T-cell (primary cell): ENCODE measurements around the gene HENMT1. TPM values are rescaled to one million over a fixed set of nuclear protein-coding genes. Genes with fewer than 3 reads are reported as not detected.
"Not testable (repeated sequence)": the region's sequence is repeated elsewhere in the genome, so short reads cannot be mapped to it uniquely, and the experiment has no call there.

ENCODE experiments used
- ATAC-seq, 4 experiments: fragments of 200-7000 bp in 3 of 4; fragments of 150-1000 bp in 1 of 4; cut with Tn5 transposase; replicated peaks in 1 of 4; 1 replicate in 3 of 4; 2 replicates in 1 of 4; pipeline ENCODE4 v1.10.0; 2021; ENCODE audit warnings: moderate library complexity in 3 of 4, mild to moderate bottlenecking in 2 of 4, moderate number of reproducible peaks in 1 of 4
- CTCF ChIA-PET, 2 donors: fragments of 300-600 bp; sonication (Branson Sonifier 250); formaldehyde crosslinking; loops; one replicate each; lab custom pipeline; 2022; ENCODE audit warnings: antibody characterized with exemption in 2 of 2; lab: Charles Lee
- POLR2A ChIA-PET, 2 donors: fragments of 300-600 bp; sonication (Branson Sonifier 250); formaldehyde crosslinking; loops; one replicate each; lab custom pipeline; 2022; ENCODE audit warnings: antibody characterized with exemption in 2 of 2; lab: Charles Lee
- DNase-seq, 35 experiments: peaks; one replicate each; pipeline versions ENCODE4 v3.0.0 to v3.0.0-alpha.2; 2013 to 2023
- H3K27ac ChIP-seq: one replicate; pipeline ENCODE4 v1.5.1; 2013; ENCODE audit warnings: low read length
- H3K27me3 ChIP-seq, 2 experiments: replicated peaks in 1 of 2; 1 replicate in 1 of 2; 2 replicates in 1 of 2; pipeline versions ENCODE4 v1.6.1 to v1.7.0; 2013; ENCODE audit warnings: low read length in 1 of 2, mixed read lengths in 1 of 2; ENCODE audit not compliant: control insufficient read depth in 2 of 2, insufficient read depth in 2 of 2; ENCODE audit errors: extremely low read depth in 1 of 2
- H3K36me3 ChIP-seq, 2 donors: 1 replicate in 1 of 2; 2 replicates in 1 of 2; pipeline versions ENCODE4 v1.6.1 to v1.7.0; 2013; ENCODE audit warnings: low read length in 1 of 2; ENCODE audit not compliant: control insufficient read depth in 2 of 2, insufficient read depth in 1 of 2; ENCODE audit errors: extremely low read depth in 1 of 2
- H3K4me1 ChIP-seq, 2 experiments: 1 replicate in 1 of 2; 2 replicates in 1 of 2; pipeline versions ENCODE4 v1.6.1 to v1.7.0; 2013; ENCODE audit warnings: low read length in 2 of 2, mixed read lengths in 1 of 2; ENCODE audit not compliant: insufficient read depth in 2 of 2, control insufficient read depth in 1 of 2; ENCODE audit errors: extremely low read depth in 1 of 2
- H3K4me3 ChIP-seq, 2 donors: 1 replicate in 1 of 2; 2 replicates in 1 of 2; pipeline versions ENCODE4 v1.5.1 to v1.7.0; 2013; ENCODE audit warnings: mild to moderate bottlenecking in 2 of 2, low read length in 1 of 2, moderate library complexity in 1 of 2; ENCODE audit not compliant: control insufficient read depth in 1 of 2; ENCODE audit errors: extremely low read depth in 1 of 2
- H3K9me3 ChIP-seq: 2 replicates; pipeline ENCODE4 v1.7.0; 2013
- H3K27ac Mint-ChIP-seq, 2 donors: one replicate each; pipeline ENCODE4 v1.8.0; 2020 to 2021; ENCODE audit warnings: mild to moderate bottlenecking in 2 of 2, mixed read lengths in 2 of 2
- H3K27me3 Mint-ChIP-seq, 2 donors: one replicate each; pipeline ENCODE4 v1.8.0; 2021 to 2022; ENCODE audit warnings: mixed read lengths in 2 of 2
- H3K36me3 Mint-ChIP-seq: one replicate; pipeline ENCODE4 v1.8.0; 2021; ENCODE audit warnings: mixed read lengths
- H3K4me1 Mint-ChIP-seq, 3 donors: one replicate each; pipeline ENCODE4 v1.8.0; 2020 to 2022; ENCODE audit warnings: mixed read lengths in 3 of 3, mild to moderate bottlenecking in 1 of 3
- H3K4me3 Mint-ChIP-seq, 3 donors: one replicate each; pipeline ENCODE4 v1.8.0; 2020 to 2022; ENCODE audit warnings: mild to moderate bottlenecking in 3 of 3, mixed read lengths in 3 of 3, moderate library complexity in 3 of 3
- H3K9me3 Mint-ChIP-seq, 3 donors: one replicate each; pipeline ENCODE4 v1.8.0; 2020 to 2022; ENCODE audit warnings: mixed read lengths in 3 of 3
- WGBS: methylation state at CpG from one replicate; pipeline ENCODE4 v1.1.5; 2013; ENCODE audit warnings: missing lambda C conversion rate; ENCODE audit not compliant: insufficient coverage; 5-methylcytosine and 5-hydroxymethylcytosine counted together
- total RNA-seq, 35 experiments: library from RNA in 6 of 35; stranded (reverse) in 6 of 35; fragments of 120-200 nt in 1 of 35; gene quantifications; one replicate each; pipeline versions ENCODE4 v1.2.1 to v1.2.4 and lab custom pipeline; 2013 to 2026

Gene HENMT1
- total RNA-seq, 5 donors from 2014 or later (not counting 1 experiment from before 2014, with no cell fraction given) = 11.0 to 20.2 (median 16.0) TPM

DNA sequence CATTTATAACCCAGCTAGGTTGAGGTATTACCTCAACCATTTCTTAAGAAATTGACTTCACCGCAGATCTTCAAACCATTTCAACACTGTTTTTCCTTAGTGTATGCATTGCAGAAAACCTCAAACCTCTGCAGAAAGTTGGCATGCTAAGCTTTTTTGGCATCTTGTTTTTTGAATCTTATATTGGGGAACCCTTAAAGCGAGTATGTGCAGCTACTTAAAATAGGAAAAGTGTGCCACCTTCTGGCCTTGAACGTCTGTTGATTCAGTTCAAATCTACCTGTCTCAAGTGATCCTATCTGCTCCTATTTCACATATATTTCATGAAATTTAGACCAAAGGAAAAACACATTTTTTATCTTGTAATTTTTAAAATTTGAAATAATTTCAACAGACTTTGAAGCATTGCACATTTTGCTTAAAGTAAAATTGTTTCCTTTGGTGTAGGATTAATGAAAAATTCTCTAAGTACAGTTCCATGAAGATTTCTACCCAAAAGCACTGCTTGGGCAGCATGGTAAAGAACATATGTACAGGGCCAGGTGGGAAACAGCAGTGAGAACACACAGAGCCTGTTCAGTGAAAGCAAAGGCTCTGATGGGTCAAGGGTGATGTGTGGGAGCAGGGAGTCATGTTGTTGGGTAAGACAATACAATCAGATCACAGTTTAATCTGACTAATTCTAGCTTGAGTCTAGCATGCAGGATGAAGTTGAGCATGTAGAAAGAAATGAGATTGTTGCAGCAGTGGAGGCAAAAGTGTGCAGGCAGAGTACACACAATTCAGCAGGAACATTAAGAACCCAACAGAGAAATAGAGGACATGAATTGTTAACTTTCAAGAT is 17.2 kb downstream of the HENMT1 start:
- peak overlapping the region in 2 of 3 donors; percentile 5 to 58 for H3K4me3 Mint-ChIP-seq

DNA sequence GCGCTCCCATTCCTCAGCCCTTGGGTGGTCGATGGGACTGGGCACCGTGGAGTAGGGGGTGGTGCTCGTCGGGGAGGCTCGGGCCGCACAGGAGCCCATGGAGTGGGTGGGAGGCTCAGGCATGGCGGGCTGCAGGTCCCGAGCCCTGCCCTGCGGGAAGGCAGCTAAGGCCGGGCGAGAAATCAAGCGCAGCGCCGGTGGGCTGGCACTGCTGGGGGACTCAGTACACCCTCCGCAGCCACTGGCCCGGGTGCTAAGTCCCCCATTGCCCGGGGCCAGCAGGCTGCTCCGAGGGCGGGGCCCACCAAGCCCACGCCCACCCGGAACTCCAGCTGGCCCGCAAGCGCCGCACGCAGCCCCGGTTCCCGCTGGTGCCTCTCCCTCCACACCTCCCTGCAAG is 20.0 kb downstream of the HENMT1 start:
- ChIA-PET CTCF (interaction anchor here (0.6 to 0.9 kb wide), 3 partner anchors 52 to 185 kb away, joined by 3 to 8 read pairs (median 7); partner anchors contain the start of gene PRPF38B (in 1 of the 2)), POLR2A (interaction anchor here in 1 of 2 donors (0.6 kb wide), 1 partner anchor 52 kb away, joined by 3 read pairs; no protein-coding TSS in a partner anchor)
- H3K4me3 ChIP-seq, DNase-seq, H3K27me3 ChIP-seq, H3K4me3 Mint-ChIP-seq, ATAC-seq, H3K36me3 Mint-ChIP-seq, H3K36me3 ChIP-seq, H3K9me3 Mint-ChIP-seq, H3K27ac ChIP-seq, H3K27me3 Mint-ChIP-seq, H3K9me3 ChIP-seq, H3K27ac Mint-ChIP-seq: not testable (repeated sequence)
- H3K4me1 Mint-ChIP-seq = peaks cover 49 to 54% (median 52%) of the 10 kb centered on the region in 3 donors
- WGBS = 100% methylated on average over 9 of the region's 28 CpGs
- peaks cover 32 to 38% of the 10 kb centered on the region in 2 experiments for H3K4me1 ChIP-seq

More for the DNA sequence above, 17.2 kb downstream of the HENMT1 start:
- H3K9me3 ChIP-seq = no peaks in the 10 kb centered on the region
- Mint-ChIP-seq H3K27ac (peak overlapping the region; percentile 99), H3K36me3 (peaks cover 17% of the 10 kb centered on the region), H3K27me3 (no peaks in the 10 kb centered on the region), H3K4me1 (peaks cover 76 to 78% (median 78%) of the 10 kb centered on the region in 3 donors), H3K9me3 (peaks cover 0 to 6% (median 6%) of the 10 kb centered on the region in 3 donors)
- ATAC-seq = peak; percentile 15 to 37 (median 28)
- H3K4me1 ChIP-seq = peaks cover 45 to 62% of the 10 kb centered on the region in 2 experiments
- no peak overlapping the region for H3K4me3 ChIP-seq
- no peaks in the 10 kb centered on the region for H3K27me3 ChIP-seq
- peaks cover 0 to 3% of the 10 kb centered on the region in 2 donors for H3K36me3 ChIP-seq
- POLR2A ChIA-PET = interaction anchor here (0.6 to 3.8 kb wide), 4 partner anchors 16 to 84 kb away, joined by 3 to 45 read pairs (median 4); partner anchors contain the start of genes EEIG2 (in 1 of the 2) and HENMT1 (in 1 of the 2)
- H3K27ac ChIP-seq = peak overlapping the region; percentile 97
- 0% methylated on average over 2 of the region's 3 CpGs for WGBS
- DNase-seq = peak in 29 of 35 experiments; percentile 18 to 84 (median 47)
- CTCF ChIA-PET = interaction anchor here (0.6 to 5.2 kb wide), 23 partner anchors 8 to 443 kb away, joined by 3 to 58 read pairs (median 4); partner anchors contain the start of genes EEIG2 (in 2 of the 2), PRPF38B (in 2 of the 2), HENMT1 (in 1 of the 2) and SLC25A24 (in 1 of the 2)

DNA sequence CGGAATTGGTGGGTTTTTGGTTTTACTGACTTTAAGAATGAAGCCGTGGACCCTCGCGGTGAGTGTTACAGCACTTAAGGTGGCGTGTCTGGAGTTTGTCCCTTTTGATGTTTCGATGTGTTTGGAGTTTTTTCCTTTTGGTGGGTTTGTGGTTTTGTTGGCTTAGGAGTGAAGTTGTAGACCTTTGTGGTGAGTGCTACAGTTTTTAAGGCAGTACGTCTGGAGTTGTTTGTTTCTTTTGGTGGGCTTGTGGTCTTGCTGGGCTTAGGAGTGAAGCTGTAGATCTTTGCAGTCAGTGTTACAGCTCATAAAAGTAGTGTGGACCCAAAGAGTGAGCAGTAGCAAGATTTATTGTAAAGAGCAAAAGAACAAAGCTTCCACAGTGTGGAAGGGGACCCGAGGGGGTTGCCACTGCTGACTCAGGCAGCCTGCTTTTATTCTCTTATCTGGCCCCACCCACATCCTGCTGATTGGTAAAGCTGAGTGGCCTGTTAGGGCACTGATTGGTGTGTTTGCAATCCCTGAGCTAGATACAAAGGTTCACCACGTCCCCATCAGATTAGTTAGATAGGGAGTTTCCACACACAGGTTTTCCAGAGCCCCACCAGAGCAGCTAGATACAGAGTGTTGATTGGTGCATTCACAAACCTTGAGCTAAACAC is 20.9 kb downstream of the HENMT1 start:
- H3K27me3 ChIP-seq = no peaks in the 10 kb centered on the region
- Mint-ChIP-seq H3K4me1 (peaks cover 41 to 46% (median 43%) of the 10 kb centered on the region in 3 donors), H3K9me3 (no peaks in the 10 kb centered on the region), H3K36me3 (peaks cover 18% of the 10 kb centered on the region), H3K27ac (peak overlapping the region; percentile 45 to 86), H3K27me3 (no peaks in the 10 kb centered on the region), H3K4me3 (peak overlapping the region in 2 of 3 donors; percentile 29 to 50)
- H3K27ac ChIP-seq = no peak overlapping the region
- H3K4me1 ChIP-seq = peaks cover 25 to 30% of the 10 kb centered on the region in 2 experiments
- CTCF ChIA-PET = interaction anchor here (0.6 to 0.9 kb wide), 4 partner anchors 51 to 488 kb away, joined by 3 to 9 read pairs (median 5); partner anchors contain the start of gene PRPF38B (in 1 of the 2)
- POLR2A ChIA-PET = interaction anchor here in 1 of 2 donors (0.6 kb wide), 1 partner anchor 53 kb away, joined by 3 read pairs; no protein-coding TSS in a partner anchor
- ATAC-seq = peak in 1 of 4 experiments; percentile 29
- no peak overlapping the region for H3K4me3 ChIP-seq
- H3K9me3 ChIP-seq = no peaks in the 10 kb centered on the region
- peaks cover 0 to 2% of the 10 kb centered on the region in 2 donors for H3K36me3 ChIP-seq
- DNase-seq = peak in 32 of 35 experiments; percentile 11 to 74 (median 44)
- no CpG with 5 or more reads among the region's 9 CpGs for WGBS

DNA sequence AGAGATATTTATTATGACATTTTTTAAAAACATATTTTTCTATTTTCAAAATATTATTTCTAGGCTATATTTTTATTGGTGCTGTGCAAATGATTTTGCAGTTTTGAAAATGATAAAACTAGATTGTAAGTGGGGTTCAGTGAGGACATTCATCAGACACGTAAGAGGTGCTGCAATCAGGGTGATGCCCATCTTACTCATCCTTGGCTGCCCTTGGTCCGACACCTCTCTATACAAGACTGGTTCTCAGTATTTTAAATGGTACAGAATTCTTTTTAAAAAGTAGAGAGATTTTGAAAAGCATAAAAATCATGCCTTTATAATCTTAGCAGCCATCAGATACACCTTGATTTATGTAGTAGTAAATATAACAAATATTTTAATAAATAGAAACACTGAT is 24.0 kb downstream of the HENMT1 start:
- Mint-ChIP-seq H3K4me1 (peaks cover 12 to 17% (median 16%) of the 10 kb centered on the region in 3 donors), H3K27me3 (no peaks in the 10 kb centered on the region), H3K36me3 (peaks cover 39% of the 10 kb centered on the region), H3K4me3 (no peak overlapping the region), H3K9me3 (no peaks in the 10 kb centered on the region), H3K27ac (peak overlapping the region in 1 of 2 donors; percentile 39)
- no CpG with 5 or more reads among the region's 2 CpGs for WGBS
- Histone ChIP-seq H3K9me3 (no peaks in the 10 kb centered on the region), H3K27me3 (no peaks in the 10 kb centered on the region), H3K27ac (no peak overlapping the region), H3K4me3 (no peak overlapping the region), H3K4me1 (peaks cover 3 to 7% of the 10 kb centered on the region in 2 experiments), H3K36me3 (peaks cover 0 to 6% of the 10 kb centered on the region in 2 donors)
- DNase-seq (no peak), ATAC-seq (no peak)
- POLR2A ChIA-PET = no interaction called here
- CTCF ChIA-PET = no interaction called here

DNA sequence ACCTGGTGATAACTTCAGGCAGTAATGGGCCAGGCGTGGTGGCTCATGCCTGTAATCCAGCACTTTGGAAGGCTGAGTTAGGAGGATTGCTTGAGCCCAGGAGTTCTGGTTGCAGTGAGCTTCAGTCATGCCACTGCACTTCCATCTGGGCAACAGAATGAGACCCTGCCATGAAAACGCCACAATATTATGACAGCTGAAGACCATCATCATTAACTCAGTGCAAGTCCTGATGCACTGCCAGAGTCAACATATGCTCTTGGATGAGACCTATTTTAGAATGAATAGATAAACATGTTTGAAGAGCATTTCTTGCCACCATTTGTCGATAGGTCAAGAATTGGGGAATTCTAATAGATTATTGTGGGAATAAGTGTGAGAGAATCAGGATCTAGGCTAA is 26.4 kb downstream of the HENMT1 start:
- H3K27ac ChIP-seq = no peak overlapping the region
- no peak overlapping the region for H3K27ac Mint-ChIP-seq
- 89% methylated on average over 1 of the region's 3 CpGs for WGBS

More for the DNA sequence above, 26.4 kb downstream of the HENMT1 start:
- H3K9me3 ChIP-seq = no peaks in the 10 kb centered on the region
- POLR2A ChIA-PET = no interaction called here
- peaks cover 2 to 3% (median 2%) of the 10 kb centered on the region in 3 donors for H3K4me1 Mint-ChIP-seq
- no peak overlapping the region for H3K4me3 ChIP-seq
- peaks cover 46% of the 10 kb centered on the region for H3K36me3 Mint-ChIP-seq
- H3K4me3 Mint-ChIP-seq = no peak overlapping the region
- ATAC-seq (no peak), DNase-seq (no peak)
- CTCF ChIA-PET = no interaction called here
- no peaks in the 10 kb centered on the region for H3K27me3 ChIP-seq
- H3K9me3 Mint-ChIP-seq = no peaks in the 10 kb centered on the region
- no peaks in the 10 kb centered on the region for H3K4me1 ChIP-seq
- peaks cover 0 to 15% of the 10 kb centered on the region in 2 donors for H3K36me3 ChIP-seq
- no peaks in the 10 kb centered on the region for H3K27me3 Mint-ChIP-seq
